Mesodermal cell (in vitro differentiated cells): ENCODE data around the gene SPTBN2.

ENCODE experiments used
- H3K27ac ChIP-seq: 2 replicates; pipeline ENCODE4 v1.7.0; 2013; ENCODE audit warnings: mild to moderate bottlenecking, low read depth, low read length, moderate library complexity; ENCODE audit not compliant: severe bottlenecking
- H3K36me3 ChIP-seq: 2 replicates; pipeline ENCODE4 v1.7.1; 2013; ENCODE audit warnings: mild to moderate bottlenecking, low read length, moderate library complexity; ENCODE audit not compliant: control insufficient read depth, insufficient read depth
- H3K4me1 ChIP-seq: one replicate; pipeline ENCODE4 v1.7.1; 2013; ENCODE audit warnings: mild to moderate bottlenecking, low read length; ENCODE audit not compliant: insufficient read depth, control insufficient read depth, poor library complexity, severe bottlenecking
- H3K4me3 ChIP-seq: 2 replicates; pipeline ENCODE4 v1.7.0; 2013; ENCODE audit warnings: low read length, control low read depth, mild to moderate bottlenecking; ENCODE audit not compliant: insufficient read depth, poor library complexity, severe bottlenecking; ENCODE audit errors: extremely low read depth
- H3K9me3 ChIP-seq: 2 replicates; pipeline ENCODE4 v1.7.1; 2013; ENCODE audit warnings: mild to moderate bottlenecking, low read length, moderate library complexity; ENCODE audit not compliant: control insufficient read depth
- WGBS, 2 experiments: methylation state at CpG; one replicate each; pipeline ENCODE4 v1.1.5; 2013; ENCODE audit warnings: missing lambda C conversion rate in 2 of 2; ENCODE audit not compliant: insufficient coverage in 2 of 2; 5-methylcytosine and 5-hydroxymethylcytosine counted together

Gene SPTBN2

GRCh38 chr11:66701432-66702240, 27.4 kb downstream of the SPTBN2 start:
- no peaks in the 10 kb centered on the region for H3K4me1 ChIP-seq
- no peak overlapping the region for H3K27ac ChIP-seq
- H3K9me3 ChIP-seq, result no peaks in the 10 kb centered on the region
- WGBS, 2 experiments, result 95% methylated on average over 3 to 9 of the region's 10 CpGs
- peaks cover 52% of the 10 kb centered on the region for H3K36me3 ChIP-seq
- no peak overlapping the region for H3K4me3 ChIP-seq

GRCh38 chr11:66700742-66701141, 28.3 kb downstream of the SPTBN2 start:
- Histone ChIP-seq H3K36me3 (peaks cover 49% of the 10 kb centered on the region), H3K27ac (no peak overlapping the region), H3K4me3 (no peak overlapping the region), H3K4me1 (no peaks in the 10 kb centered on the region), H3K9me3 (no peaks in the 10 kb centered on the region)
- WGBS, 2 experiments, result 95 to 96% methylated on average over 23 to 27 of the region's 27 CpGs

GRCh38 chr11:66700337-66700736, 28.7 kb downstream of the SPTBN2 start:
- Histone ChIP-seq H3K4me3 (no peak overlapping the region), H3K27ac (no peak overlapping the region), H3K9me3 (no peaks in the 10 kb centered on the region), H3K4me1 (no peaks in the 10 kb centered on the region), H3K36me3 (peaks cover 48% of the 10 kb centered on the region)
- WGBS, 2 experiments, result 95 to 96% methylated on average over 15 of the region's 15 CpGs

GRCh38 chr11:66698491-66698890, 30.5 kb downstream of the SPTBN2 start:
- Histone ChIP-seq H3K27ac (no peak overlapping the region), H3K4me3 (no peak overlapping the region), H3K9me3 (no peaks in the 10 kb centered on the region), H3K4me1 (no peaks in the 10 kb centered on the region), H3K36me3 (peaks cover 50% of the 10 kb centered on the region)
- WGBS, 2 experiments, result 98 to 100% methylated on average over 7 to 8 of the region's 9 CpGs

GRCh38 chr11:66697988-66698387, 31.0 kb downstream of the SPTBN2 start:
- Histone ChIP-seq H3K27ac (no peak overlapping the region), H3K4me3 (no peak overlapping the region), H3K9me3 (no peaks in the 10 kb centered on the region), H3K36me3 (peaks cover 53% of the 10 kb centered on the region), H3K4me1 (no peaks in the 10 kb centered on the region)
- 93 to 96% methylated on average over 5 of the region's 6 CpGs for WGBS, 2 experiments

GRCh38 chr11:66696146-66696545, 32.9 kb downstream of the SPTBN2 start:
- Histone ChIP-seq H3K27ac (no peak overlapping the region), H3K9me3 (no peaks in the 10 kb centered on the region), H3K4me1 (no peaks in the 10 kb centered on the region), H3K36me3 (peaks cover 48% of the 10 kb centered on the region), H3K4me3 (no peak overlapping the region)
- WGBS, 2 experiments, result 97 to 98% methylated on average over 9 of the region's 9 CpGs

GRCh38 chr11:66694732-66695207, 34.2 kb downstream of the SPTBN2 start:
- Histone ChIP-seq H3K9me3 (no peaks in the 10 kb centered on the region), H3K4me3 (no peak overlapping the region), H3K27ac (no peak overlapping the region), H3K4me1 (no peaks in the 10 kb centered on the region), H3K36me3 (peaks cover 34% of the 10 kb centered on the region)
- WGBS, 2 experiments, result 33 to 37% methylated on average over 6 of the region's 6 CpGs

- Histone ChIP-seq H3K36me3 (peaks cover 27% of the 10 kb centered on the region), H3K4me3 (no peak overlapping the region), H3K4me1 (no peaks in the 10 kb centered on the region), H3K9me3 (no peaks in the 10 kb centered on the region), H3K27ac (no peak overlapping the region)
- 93 to 95% methylated on average over 13 of the region's 13 CpGs for WGBS, 2 experiments
These were observed 35.0 kb downstream of the SPTBN2 start for GRCh38 chr11:66694056-66694410.

- Histone ChIP-seq H3K27ac (no peak overlapping the region), H3K9me3 (no peaks in the 10 kb centered on the region), H3K4me1 (no peaks in the 10 kb centered on the region), H3K4me3 (no peak overlapping the region), H3K36me3 (peaks cover 26% of the 10 kb centered on the region)
- WGBS, 2 experiments, result 90 to 95% methylated on average over 12 to 13 of the region's 15 CpGs
These were observed 35.5 kb downstream of the SPTBN2 start for GRCh38 chr11:66693356-66694055.

GRCh38 chr11:66692871-66693331, 36.1 kb downstream of the SPTBN2 start:
- Histone ChIP-seq H3K9me3 (no peaks in the 10 kb centered on the region), H3K4me1 (no peaks in the 10 kb centered on the region), H3K36me3 (peaks cover 26% of the 10 kb centered on the region), H3K27ac (no peak overlapping the region), H3K4me3 (no peak overlapping the region)
- WGBS, 2 experiments, result 93 to 98% methylated on average over 20 of the region's 20 CpGs

GRCh38 chr11:66692446-66692845, 36.6 kb downstream of the SPTBN2 start:
- no peaks in the 10 kb centered on the region for H3K4me1 ChIP-seq
- H3K9me3 ChIP-seq, result no peaks in the 10 kb centered on the region
- peaks cover 24% of the 10 kb centered on the region for H3K36me3 ChIP-seq
- WGBS, 2 experiments, result 93 to 98% methylated on average over 18 of the region's 18 CpGs
- H3K27ac ChIP-seq, result no peak overlapping the region
- H3K4me3 ChIP-seq, result no peak overlapping the region
